ENCODE measurements around the gene NUBP1.
A peak's percentile ranks its signal among the peaks of the same experiment; 100 is the strongest.
"Not testable (repeated sequence)": the region's sequence is repeated elsewhere in the genome, so short reads cannot be mapped to it uniquely, and the experiment has no call there.

Gene NUBP1

DNA sequence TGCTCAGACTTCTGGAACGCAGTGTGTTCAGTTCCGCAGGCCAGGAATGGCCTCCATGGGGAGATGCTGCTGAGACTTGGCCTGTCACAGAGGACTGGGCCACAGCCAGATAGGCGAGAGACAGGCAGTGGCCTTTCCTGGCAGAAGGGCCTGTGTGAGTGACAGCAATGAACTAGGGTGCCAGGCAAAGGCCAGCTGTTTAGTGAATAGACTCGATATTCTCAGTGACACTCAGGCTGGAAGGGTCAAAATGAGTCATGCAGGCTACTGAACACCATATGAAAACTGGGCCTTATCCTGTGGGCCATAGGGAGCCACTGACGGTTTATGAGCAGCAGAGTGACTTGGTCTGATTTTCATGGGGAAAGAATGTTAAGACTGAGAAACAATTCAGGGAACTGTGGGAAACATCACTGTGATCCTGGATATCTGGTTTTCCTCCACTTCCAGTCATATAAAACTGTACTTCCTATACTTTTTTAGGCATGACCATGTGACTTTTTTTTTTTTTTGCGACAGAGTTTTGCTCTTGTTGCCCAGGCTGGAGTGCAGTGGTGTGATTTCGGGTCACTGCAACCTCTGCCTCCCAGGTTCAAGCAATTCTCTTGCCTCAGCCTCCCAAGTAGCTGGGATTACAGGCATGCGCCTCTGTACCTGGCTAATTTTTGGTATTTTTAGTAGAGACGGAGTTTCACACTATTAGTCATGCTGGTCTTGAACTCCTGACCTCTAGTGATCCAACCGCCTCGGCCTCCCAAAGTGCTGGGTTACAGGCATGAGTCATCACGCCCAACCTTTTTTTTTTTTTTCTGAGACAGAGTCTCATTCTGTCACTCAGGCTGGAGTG is 5.2 kb upstream of the NUBP1 start:
- peaks cover 18% of the 10 kb centered on the region for H3K4me1 ChIP-seq (ENCODE audit: control insufficient read depth, insufficient read depth, low read length, unreplicated experiment)

DNA sequence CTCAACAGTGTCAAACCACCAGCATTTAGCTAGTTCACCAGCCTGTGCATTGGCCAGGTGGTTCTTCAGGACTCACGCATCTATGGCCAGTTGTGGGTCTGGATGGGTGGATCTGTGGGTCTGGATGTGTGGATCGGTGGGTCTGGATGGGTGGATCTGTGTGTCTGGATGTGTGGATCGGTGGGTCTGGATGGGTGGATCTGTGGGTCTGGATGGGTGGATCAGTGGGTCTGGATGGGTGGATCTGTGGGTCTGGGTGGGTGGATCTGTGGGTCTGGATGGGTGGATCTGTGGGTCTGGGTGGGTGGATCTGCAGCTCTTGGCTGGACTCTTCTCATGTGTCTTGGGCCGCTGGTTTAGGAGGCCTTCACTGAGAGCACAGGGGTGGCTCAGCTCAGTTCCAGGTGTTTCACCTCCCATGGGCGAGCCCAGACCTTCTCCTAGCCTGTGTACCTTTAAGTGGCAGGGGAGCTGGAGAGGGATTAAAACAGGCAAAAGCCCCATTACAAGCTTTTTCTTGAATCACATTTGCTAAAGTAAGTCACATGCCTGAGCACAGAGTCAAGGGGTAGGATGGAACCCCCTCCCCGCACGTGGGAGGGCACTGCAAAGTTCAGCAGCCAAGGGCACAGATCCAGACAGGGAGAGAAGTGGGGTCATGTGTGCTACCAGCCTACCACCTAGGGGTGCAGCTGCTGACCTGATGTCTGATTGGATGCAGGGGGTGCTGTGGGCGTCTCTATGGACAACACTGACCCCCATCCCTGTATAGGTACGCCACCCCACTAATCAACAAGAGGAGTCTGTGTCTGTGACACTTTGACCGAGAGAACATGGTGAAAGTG is 3.4 kb upstream of the NUBP1 start:
- H3K4me1 ChIP-seq (ENCODE audit: control insufficient read depth, insufficient read depth, low read length, unreplicated experiment): peaks cover 18% of the 10 kb centered on the region

More for the DNA sequence above, 5.2 kb upstream of the NUBP1 start:
- Histone ChIP-seq H3K27me3 (ENCODE audit: insufficient read depth, low read length) (no peaks in the 10 kb centered on the region), H3K79me2 (ENCODE audit: control insufficient read depth, insufficient read depth, low read length, unreplicated experiment) (no peaks in the 10 kb centered on the region), H2AFZ (ENCODE audit: low read length, unreplicated experiment) (no peak overlapping the region), H3K4me3 (ENCODE audit: low read depth, low read length) (no peak overlapping the region), H3K36me3 (ENCODE audit: insufficient read depth, low read length) (no peaks in the 10 kb centered on the region), H3K27ac (ENCODE audit: low read depth, low read length) (peak overlapping the region; percentile 80)

DNA sequence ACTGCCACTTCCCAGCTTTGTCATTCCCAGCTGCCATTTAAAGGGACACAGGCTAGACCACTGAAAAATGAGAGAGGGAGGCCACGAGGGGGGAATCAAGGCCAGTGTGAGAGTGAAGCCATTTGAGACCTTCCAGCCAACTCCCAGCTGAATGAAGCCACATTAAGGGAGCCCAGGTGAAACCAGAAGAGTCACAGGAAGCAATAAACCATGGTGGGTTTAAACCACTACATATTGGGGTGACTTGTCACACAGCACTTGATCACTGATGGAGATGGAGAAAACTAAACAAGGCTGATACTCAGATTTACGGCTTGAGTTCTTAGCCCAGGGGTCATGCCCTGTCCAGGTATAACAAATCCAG is 2.8 kb upstream of the NUBP1 start:
- H3K4me3 ChIP-seq (ENCODE audit: low read depth, low read length): no peak overlapping the region
- no peak overlapping the region for H2AFZ ChIP-seq (ENCODE audit: low read length, unreplicated experiment)
- peaks cover 18% of the 10 kb centered on the region for H3K4me1 ChIP-seq (ENCODE audit: control insufficient read depth, insufficient read depth, low read length, unreplicated experiment)
- no peaks in the 10 kb centered on the region for H3K36me3 ChIP-seq (ENCODE audit: insufficient read depth, low read length)
- no peak overlapping the region for H3K27ac ChIP-seq (ENCODE audit: low read depth, low read length)
- H3K79me2 ChIP-seq (ENCODE audit: control insufficient read depth, insufficient read depth, low read length, unreplicated experiment): no peaks in the 10 kb centered on the region
- no peaks in the 10 kb centered on the region for H3K27me3 ChIP-seq (ENCODE audit: insufficient read depth, low read length)

More for the DNA sequence above, 3.4 kb upstream of the NUBP1 start:
- no peaks in the 10 kb centered on the region for H3K27me3 ChIP-seq (ENCODE audit: insufficient read depth, low read length)
- H3K36me3 ChIP-seq (ENCODE audit: insufficient read depth, low read length): no peaks in the 10 kb centered on the region
- H3K4me3 ChIP-seq (ENCODE audit: low read depth, low read length): no peak overlapping the region
- no peak overlapping the region for H2AFZ ChIP-seq (ENCODE audit: low read length, unreplicated experiment)
- H3K27ac ChIP-seq (ENCODE audit: low read depth, low read length): no peak overlapping the region
- H3K79me2 ChIP-seq (ENCODE audit: control insufficient read depth, insufficient read depth, low read length, unreplicated experiment): no peaks in the 10 kb centered on the region

DNA sequence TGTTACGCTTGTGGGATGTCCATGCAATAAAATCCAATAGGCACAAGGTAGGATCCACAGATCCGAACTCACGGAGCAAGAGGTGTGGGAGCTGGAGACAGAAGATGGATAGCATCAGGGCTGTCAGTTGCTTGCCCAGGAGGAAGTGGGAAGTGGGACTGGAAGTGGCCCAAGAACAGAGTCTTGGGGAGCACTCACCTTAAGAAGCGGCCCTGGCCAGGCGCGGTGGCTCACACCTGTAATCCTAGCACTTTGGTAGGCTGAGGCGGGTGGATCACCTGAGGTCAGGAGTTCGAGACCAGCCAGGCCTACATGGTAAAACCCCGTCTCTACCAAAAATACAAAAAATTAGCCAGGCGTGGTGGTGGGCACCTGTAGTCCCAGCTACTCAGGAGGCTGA is 2.4 kb upstream of the NUBP1 start:
- not testable (repeated sequence) for H3K79me2 ChIP-seq (ENCODE audit: control insufficient read depth, insufficient read depth, low read length, unreplicated experiment); H2AFZ ChIP-seq (ENCODE audit: low read length, unreplicated experiment); H3K36me3 ChIP-seq (ENCODE audit: insufficient read depth, low read length); H3K27me3 ChIP-seq (ENCODE audit: insufficient read depth, low read length); H3K4me3 ChIP-seq (ENCODE audit: low read depth, low read length); H3K27ac ChIP-seq (ENCODE audit: low read depth, low read length)
- H3K4me1 ChIP-seq (ENCODE audit: control insufficient read depth, insufficient read depth, low read length, unreplicated experiment): peaks cover 18% of the 10 kb centered on the region

DNA sequence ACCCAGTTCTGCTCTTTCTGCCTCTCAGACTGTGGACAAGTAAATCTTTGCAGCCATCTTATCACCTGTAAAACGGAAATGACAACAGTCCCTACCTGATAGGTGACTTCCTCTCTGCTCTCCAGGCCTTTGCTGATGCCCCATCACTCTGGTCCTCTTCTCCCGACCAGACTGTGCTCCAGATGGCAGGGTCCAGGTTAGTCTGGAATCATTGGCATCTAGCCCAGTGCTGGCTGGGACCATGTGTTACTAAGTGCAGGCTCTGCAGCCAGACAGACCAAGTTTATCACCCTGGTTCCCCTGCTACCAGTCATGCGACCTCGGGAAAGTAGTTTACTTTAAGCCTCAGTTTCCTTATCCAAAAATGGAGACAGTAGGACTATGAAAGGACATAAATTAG is 1.8 kb upstream of the NUBP1 start:
- H3K27ac ChIP-seq (ENCODE audit: low read depth, low read length): no peak overlapping the region
- no peak overlapping the region for H3K4me3 ChIP-seq (ENCODE audit: low read depth, low read length)
- no peaks in the 10 kb centered on the region for H3K27me3 ChIP-seq (ENCODE audit: insufficient read depth, low read length)
- no peak overlapping the region for H2AFZ ChIP-seq (ENCODE audit: low read length, unreplicated experiment)
- no peaks in the 10 kb centered on the region for H3K36me3 ChIP-seq (ENCODE audit: insufficient read depth, low read length)
- peaks cover 18% of the 10 kb centered on the region for H3K4me1 ChIP-seq (ENCODE audit: control insufficient read depth, insufficient read depth, low read length, unreplicated experiment)
- H3K79me2 ChIP-seq (ENCODE audit: control insufficient read depth, insufficient read depth, low read length, unreplicated experiment): no peaks in the 10 kb centered on the region

DNA sequence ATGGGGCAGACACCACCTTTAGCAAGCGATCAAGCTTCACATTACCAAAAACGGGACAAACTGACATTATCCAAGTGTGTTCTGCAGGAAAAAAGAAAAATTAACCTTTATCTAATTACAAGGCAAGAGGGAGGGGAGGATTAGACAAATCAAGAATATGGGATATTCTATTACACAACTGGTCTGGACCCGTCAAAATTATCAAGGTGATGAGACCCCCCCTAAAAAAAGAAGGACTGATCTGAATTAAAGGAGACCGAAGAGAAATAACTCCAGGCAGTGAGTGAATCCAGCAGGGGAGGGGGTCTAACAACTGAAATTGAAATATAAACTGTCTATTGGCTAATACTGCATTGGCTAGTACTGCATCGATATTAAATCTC is 424 bp upstream of the NUBP1 start:
- peaks cover 9% of the 10 kb centered on the region for H3K4me1 ChIP-seq (ENCODE audit: control insufficient read depth, insufficient read depth, low read length, unreplicated experiment)
- H3K27ac ChIP-seq (ENCODE audit: low read depth, low read length): peak overlapping the region; percentile 88
- no peaks in the 10 kb centered on the region for H3K27me3 ChIP-seq (ENCODE audit: insufficient read depth, low read length)
- H3K36me3 ChIP-seq (ENCODE audit: insufficient read depth, low read length): no peaks in the 10 kb centered on the region
- H3K79me2 ChIP-seq (ENCODE audit: control insufficient read depth, insufficient read depth, low read length, unreplicated experiment): no peaks in the 10 kb centered on the region
- H2AFZ ChIP-seq (ENCODE audit: low read length, unreplicated experiment): peak overlapping the region; percentile 79
- H3K4me3 ChIP-seq (ENCODE audit: low read depth, low read length): peak overlapping the region; percentile 79

DNA sequence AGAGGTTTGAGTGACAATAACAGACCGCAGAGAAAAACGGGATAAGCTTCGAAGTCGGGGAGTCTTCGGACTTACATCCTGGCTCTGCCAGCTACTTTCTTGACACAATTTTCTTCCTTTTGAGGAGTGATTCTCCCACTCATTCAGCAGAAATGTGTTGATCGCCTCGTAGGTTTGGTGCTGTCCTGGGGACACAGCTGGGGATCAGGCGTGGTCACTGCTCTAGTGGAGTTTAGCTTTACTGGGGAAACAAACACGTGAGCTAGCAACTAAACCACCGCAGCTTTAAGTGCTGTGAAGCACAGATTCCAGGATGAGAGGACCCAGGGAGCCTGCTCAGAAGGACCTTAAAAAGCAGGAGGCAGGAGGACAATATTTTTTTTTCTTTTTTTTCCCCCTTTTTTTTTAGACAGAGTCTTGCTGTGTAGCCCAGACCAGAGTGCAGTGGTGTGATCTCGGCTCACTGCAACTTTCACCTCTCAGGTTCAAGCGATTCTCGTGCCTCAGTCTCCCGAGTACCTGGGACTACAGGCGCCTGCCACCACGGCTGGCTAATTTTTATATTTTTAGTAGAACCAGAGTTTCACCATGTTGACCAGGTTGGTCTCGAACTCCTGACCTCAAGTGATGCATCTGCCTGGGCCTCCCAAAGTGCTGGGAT is 858 bp downstream of the NUBP1 start:
- Histone ChIP-seq H3K27ac (ENCODE audit: low read depth, low read length) (peak overlapping the region; percentile 33), H2AFZ (ENCODE audit: low read length, unreplicated experiment) (peak overlapping the region; percentile 86), H3K4me1 (ENCODE audit: control insufficient read depth, insufficient read depth, low read length, unreplicated experiment) (peaks cover 13% of the 10 kb centered on the region), H3K36me3 (ENCODE audit: insufficient read depth, low read length) (no peaks in the 10 kb centered on the region), H3K27me3 (ENCODE audit: insufficient read depth, low read length) (no peaks in the 10 kb centered on the region), H3K4me3 (ENCODE audit: low read depth, low read length) (peak overlapping the region; percentile 79), H3K79me2 (ENCODE audit: control insufficient read depth, insufficient read depth, low read length, unreplicated experiment) (no peaks in the 10 kb centered on the region)

DNA sequence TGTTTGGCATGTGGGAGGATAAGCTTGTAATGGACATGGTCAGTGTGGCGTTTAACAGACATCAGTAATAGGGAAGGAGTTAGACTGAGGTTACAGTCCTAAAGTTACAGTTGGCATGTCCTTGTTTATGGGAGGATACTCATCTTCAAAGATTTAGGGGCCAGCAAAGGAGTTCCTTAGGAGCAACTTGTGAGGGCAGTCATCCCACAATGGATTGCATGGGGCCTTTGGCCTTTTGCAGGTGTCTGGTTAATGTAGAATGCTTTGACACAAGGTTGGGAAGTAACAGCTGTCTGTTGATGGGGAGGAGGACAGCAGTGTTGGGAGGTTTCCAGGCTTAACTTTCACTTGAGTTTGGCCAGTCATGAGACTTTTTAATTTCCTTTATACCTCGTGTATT is 2.2 kb downstream of the NUBP1 start:
- H3K4me3 ChIP-seq (ENCODE audit: low read depth, low read length): no peak overlapping the region
- peaks cover 18% of the 10 kb centered on the region for H3K4me1 ChIP-seq (ENCODE audit: control insufficient read depth, insufficient read depth, low read length, unreplicated experiment)
- H3K36me3 ChIP-seq (ENCODE audit: insufficient read depth, low read length): no peaks in the 10 kb centered on the region; the same call in 1 of the 2 replicates
- no peak overlapping the region for H3K27ac ChIP-seq (ENCODE audit: low read depth, low read length)
- no peaks in the 10 kb centered on the region for H3K27me3 ChIP-seq (ENCODE audit: insufficient read depth, low read length)
- no peak overlapping the region for H2AFZ ChIP-seq (ENCODE audit: low read length, unreplicated experiment)
- H3K79me2 ChIP-seq (ENCODE audit: control insufficient read depth, insufficient read depth, low read length, unreplicated experiment): no peaks in the 10 kb centered on the region

DNA sequence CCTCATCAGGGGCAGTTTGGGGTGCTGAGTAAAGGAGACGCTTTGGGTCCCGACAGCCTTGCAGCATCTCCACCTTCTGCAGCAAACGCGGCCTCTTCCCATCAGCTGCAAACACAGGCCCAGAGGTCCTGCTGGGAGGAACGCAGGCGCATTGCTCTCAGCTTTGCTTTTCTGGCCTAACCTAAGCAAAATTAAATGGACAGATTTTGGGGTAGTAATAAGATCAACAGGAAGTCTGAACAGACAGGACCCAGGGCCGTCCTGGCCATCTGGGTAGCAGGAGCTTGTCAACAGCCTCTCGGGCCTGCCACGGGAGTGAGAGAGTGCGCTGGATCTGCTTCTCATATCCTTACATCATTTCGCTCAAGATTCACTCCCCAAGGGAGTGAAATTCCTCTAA is 7.2 kb downstream of the NUBP1 start:
- Histone ChIP-seq H2AFZ (ENCODE audit: low read length, unreplicated experiment) (no peak overlapping the region), H3K27me3 (ENCODE audit: insufficient read depth, low read length) (no peaks in the 10 kb centered on the region), H3K27ac (ENCODE audit: low read depth, low read length) (no peak overlapping the region), H3K4me3 (ENCODE audit: low read depth, low read length) (no peak overlapping the region), H3K79me2 (ENCODE audit: control insufficient read depth, insufficient read depth, low read length, unreplicated experiment) (no peaks in the 10 kb centered on the region), H3K36me3 (ENCODE audit: insufficient read depth, low read length) (no peaks in the 10 kb centered on the region; the same call in 1 of the 2 replicates), H3K4me1 (ENCODE audit: control insufficient read depth, insufficient read depth, low read length, unreplicated experiment) (peaks cover 24% of the 10 kb centered on the region)

DNA sequence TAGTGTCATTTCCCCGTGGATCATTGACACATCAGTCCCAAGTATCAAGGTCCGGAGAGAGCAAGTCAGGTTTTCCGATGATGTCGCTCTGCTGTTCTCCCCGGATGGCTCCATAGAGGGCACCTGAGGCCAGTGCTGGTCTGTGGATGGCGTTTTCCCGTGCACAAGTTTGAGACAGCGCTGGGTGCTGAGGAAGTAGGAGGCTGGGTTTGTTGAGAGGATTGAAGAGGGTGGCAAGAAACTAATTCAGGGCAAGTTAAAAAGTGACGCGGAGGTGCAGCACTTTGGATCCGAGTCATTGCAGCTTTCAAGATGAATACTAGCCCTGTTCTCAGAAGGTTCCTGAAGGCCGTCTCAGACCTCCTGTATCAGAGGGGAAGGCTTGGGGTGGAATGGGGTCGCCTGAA is 7.7 kb downstream of the NUBP1 start:
- H3K27me3 ChIP-seq (ENCODE audit: insufficient read depth, low read length): no peaks in the 10 kb centered on the region
- H3K79me2 ChIP-seq (ENCODE audit: control insufficient read depth, insufficient read depth, low read length, unreplicated experiment): no peaks in the 10 kb centered on the region
- H3K36me3 ChIP-seq (ENCODE audit: insufficient read depth, low read length): no peaks in the 10 kb centered on the region; the same call in 1 of the 2 replicates
- peaks cover 24% of the 10 kb centered on the region for H3K4me1 ChIP-seq (ENCODE audit: control insufficient read depth, insufficient read depth, low read length, unreplicated experiment)
- no peak overlapping the region for H3K27ac ChIP-seq (ENCODE audit: low read depth, low read length)
- H3K4me3 ChIP-seq (ENCODE audit: low read depth, low read length): no peak overlapping the region
- H2AFZ ChIP-seq (ENCODE audit: low read length, unreplicated experiment): no peak overlapping the region

Measured in ACC112 (cell line).